Activated CD8-positive, alpha-beta memory T cell treated with anti-CD3 and anti-CD28 coated beads, Interleukin-2, amount 10 ng/mL, durations not matched to agents 7 days and 5 days (primary cell): Measurements from ENCODE around the gene IL18R1. TPM values are rescaled to one million over a fixed set of nuclear protein-coding genes. Genes with fewer than 3 reads are reported as not detected.

Experiments used
- ATAC-seq: fragments of 150-1000 bp; cut with Tn5 transposase; one replicate; pipeline ENCODE4 v1.10.0; 2021; ENCODE audit warnings: moderate library complexity
- CTCF ChIA-PET: fragments of 350-600 bp; sonication (Branson Sonifier 250); formaldehyde crosslinking; loops from one replicate; lab custom pipeline; 2021; ENCODE audit warnings: antibody characterized with exemption; lab: Charles Lee
- DNase-seq: peaks from one replicate; pipeline ENCODE4 v3.0.0-alpha.2; 2020
- H3K27ac Mint-ChIP-seq: one replicate; pipeline ENCODE4 v1.8.0; 2021; ENCODE audit warnings: mild to moderate bottlenecking, mixed read lengths
- H3K27me3 Mint-ChIP-seq: one replicate; pipeline ENCODE4 v1.8.0; 2021; ENCODE audit warnings: mixed read lengths
- H3K36me3 Mint-ChIP-seq: one replicate; pipeline ENCODE4 v1.8.0; 2021; ENCODE audit warnings: mild to moderate bottlenecking, mixed read lengths
- H3K4me1 Mint-ChIP-seq: one replicate; pipeline ENCODE4 v1.8.0; 2021; ENCODE audit warnings: mixed read lengths
- H3K4me3 Mint-ChIP-seq: one replicate; pipeline ENCODE4 v1.8.0; 2021; ENCODE audit warnings: mild to moderate bottlenecking, moderate library complexity, mixed read lengths
- H3K9me3 Mint-ChIP-seq: one replicate; pipeline ENCODE4 v1.8.0; 2022; ENCODE audit warnings: low read depth, mixed read lengths
- total RNA-seq, 2 experiments: library from RNA; stranded (reverse); gene quantifications; one replicate each; pipeline ENCODE4 v1.2.3, GENCODE V29; 2021

IL18R1 gene
- total RNA-seq, 2 experiments from 2014 or later = 19.8 to 25.9 TPM

- CTCF ChIA-PET = interaction anchor here (1.1 to 3.1 kb wide), 2 partner anchors 11 to 73 kb away, joined by 3 to 13 read pairs; no protein-coding TSS in a partner anchor
- Mint-ChIP-seq H3K9me3 (peaks cover 17% of the 10 kb centered on the region), H3K27ac (peak overlapping the region; percentile 3), H3K36me3 (peaks cover 68% of the 10 kb centered on the region), H3K4me3 (no peak overlapping the region), H3K4me1 (peaks cover 47% of the 10 kb centered on the region), H3K27me3 (no peaks in the 10 kb centered on the region)
- DNase-seq = no peak
- no peak for ATAC-seq
Measured at GRCh38 chr2:102428573-102428972, 73.0 kb downstream of the IL18R1 start.

GRCh38 chr2:102432386-102432785, 76.8 kb downstream of the IL18R1 start:
- Mint-ChIP-seq H3K9me3 (peaks cover 14% of the 10 kb centered on the region), H3K27ac (no peak overlapping the region), H3K27me3 (no peaks in the 10 kb centered on the region), H3K36me3 (peaks cover 65% of the 10 kb centered on the region), H3K4me1 (peaks cover 44% of the 10 kb centered on the region), H3K4me3 (no peak overlapping the region)
- CTCF ChIA-PET = interaction anchor here (1.1 to 4.1 kb wide), 4 partner anchors 11 to 191 kb away, joined by 3 to 14 read pairs (median 4); no protein-coding TSS in a partner anchor
- DNase-seq (no peak), ATAC-seq (no peak)

- no peak overlapping the region for H3K27ac Mint-ChIP-seq
- DNase-seq (no peak), ATAC-seq (no peak)
- CTCF ChIA-PET = interaction anchor here (0.8 to 3.0 kb wide), 2 partner anchors 9 to 15 kb away, joined by 5 to 9 read pairs; no protein-coding TSS in a partner anchor
- H3K4me3 Mint-ChIP-seq = no peak overlapping the region
- H3K9me3 Mint-ChIP-seq = peaks cover 11% of the 10 kb centered on the region
- H3K36me3 Mint-ChIP-seq = peaks cover 53% of the 10 kb centered on the region
- H3K4me1 Mint-ChIP-seq = peaks cover 42% of the 10 kb centered on the region
- no peaks in the 10 kb centered on the region for H3K27me3 Mint-ChIP-seq
Measured at GRCh38 chr2:102433973-102434654, 78.5 kb downstream of the IL18R1 start.

GRCh38 chr2:102434655-102435381, 79.2 kb downstream of the IL18R1 start:
- H3K4me3 Mint-ChIP-seq = no peak overlapping the region
- no peak overlapping the region for H3K27ac Mint-ChIP-seq
- peaks cover 10% of the 10 kb centered on the region for H3K9me3 Mint-ChIP-seq
- H3K27me3 Mint-ChIP-seq = no peaks in the 10 kb centered on the region
- ATAC-seq (peak; percentile 42), DNase-seq (no peak)
- H3K4me1 Mint-ChIP-seq = peaks cover 37% of the 10 kb centered on the region
- CTCF ChIA-PET = interaction anchor here (0.7 to 3.0 kb wide), 4 partner anchors 9 to 201 kb away, joined by 4 to 9 read pairs (median 4); no protein-coding TSS in a partner anchor
- H3K36me3 Mint-ChIP-seq = peaks cover 46% of the 10 kb centered on the region

GRCh38 chr2:102435741-102436140, 80.1 kb downstream of the IL18R1 start:
- no peak for ATAC-seq
- CTCF ChIA-PET = interaction anchor here (0.7 to 3.0 kb wide), 4 partner anchors 13 to 202 kb away, joined by 4 to 9 read pairs (median 6); partner anchors contain the start of gene IL18R1
- no peak for DNase-seq
- H3K9me3 Mint-ChIP-seq = peaks cover 7% of the 10 kb centered on the region
- H3K36me3 Mint-ChIP-seq = peaks cover 38% of the 10 kb centered on the region
- H3K27ac Mint-ChIP-seq = no peak overlapping the region
- peaks cover 32% of the 10 kb centered on the region for H3K4me1 Mint-ChIP-seq
- no peak overlapping the region for H3K4me3 Mint-ChIP-seq
- H3K27me3 Mint-ChIP-seq = no peaks in the 10 kb centered on the region

GRCh38 chr2:102436323-102436722, 80.7 kb downstream of the IL18R1 start:
- DNase-seq (no peak), ATAC-seq (no peak)

GRCh38 chr2:102437122-102437521, 81.5 kb downstream of the IL18R1 start:
- ATAC-seq = no peak
- Mint-ChIP-seq H3K27me3 (no peaks in the 10 kb centered on the region), H3K27ac (no peak overlapping the region)

More at GRCh38 chr2:102436323-102436722, 80.7 kb downstream of the IL18R1 start:
- Mint-ChIP-seq H3K4me1 (peaks cover 28% of the 10 kb centered on the region), H3K9me3 (peaks cover 5% of the 10 kb centered on the region), H3K27ac (no peak overlapping the region), H3K27me3 (no peaks in the 10 kb centered on the region), H3K36me3 (peaks cover 34% of the 10 kb centered on the region), H3K4me3 (no peak overlapping the region)
- CTCF ChIA-PET = interaction anchor here (1.4 to 3.0 kb wide), 3 partner anchors 13 to 185 kb away, joined by 3 to 9 read pairs (median 9); partner anchors contain the start of gene IL18R1

DNA sequence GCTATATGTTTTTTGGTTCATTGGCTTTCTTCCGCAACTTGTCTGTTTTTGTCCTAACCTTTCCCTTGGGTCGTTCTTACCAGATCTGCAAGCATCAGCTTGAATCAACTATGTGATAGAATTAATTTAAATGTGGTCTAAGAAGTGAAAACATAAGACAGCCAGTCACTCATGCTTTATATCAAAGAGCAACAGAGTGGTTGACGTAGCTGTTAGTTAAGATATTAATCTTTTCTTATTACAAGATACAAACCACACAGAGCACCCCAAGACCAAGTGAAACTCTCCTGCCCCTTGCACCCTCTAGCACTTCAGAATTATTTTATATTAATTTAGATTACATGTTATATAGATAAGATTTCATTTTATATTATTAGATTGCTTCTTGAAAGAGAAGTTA, 82.5 kb downstream of the IL18R1 start:
- H3K4me1 Mint-ChIP-seq = peaks cover 31% of the 10 kb centered on the region

More at GRCh38 chr2:102437122-102437521, 81.5 kb downstream of the IL18R1 start:
- H3K4me3 Mint-ChIP-seq = no peak overlapping the region
- peaks cover 3% of the 10 kb centered on the region for H3K9me3 Mint-ChIP-seq
- peaks cover 29% of the 10 kb centered on the region for H3K36me3 Mint-ChIP-seq
- H3K4me1 Mint-ChIP-seq = peaks cover 24% of the 10 kb centered on the region
- no peak for DNase-seq
- CTCF ChIA-PET = interaction anchor here (1.4 to 3.5 kb wide), 4 partner anchors 12 to 197 kb away, joined by 3 to 11 read pairs (median 9); partner anchors contain the start of gene IL18R1

GRCh38 chr2:102438578-102438977, 83.0 kb downstream of the IL18R1 start:
- CTCF ChIA-PET = interaction anchor here (1.0 to 3.5 kb wide), 2 partner anchors 82 to 198 kb away, joined by 5 to 11 read pairs; no protein-coding TSS in a partner anchor
- no peaks in the 10 kb centered on the region for H3K9me3 Mint-ChIP-seq
- ATAC-seq (no peak), DNase-seq (no peak)
- peaks cover 20% of the 10 kb centered on the region for H3K36me3 Mint-ChIP-seq
- H3K27ac Mint-ChIP-seq = no peak overlapping the region
- peaks cover 34% of the 10 kb centered on the region for H3K4me1 Mint-ChIP-seq
- no peak overlapping the region for H3K4me3 Mint-ChIP-seq
- no peaks in the 10 kb centered on the region for H3K27me3 Mint-ChIP-seq

More for the DNA sequence above, 82.5 kb downstream of the IL18R1 start:
- no peak for DNase-seq
- H3K9me3 Mint-ChIP-seq = no peaks in the 10 kb centered on the region
- CTCF ChIA-PET = interaction anchor here (1.0 to 3.5 kb wide), 2 partner anchors 82 to 198 kb away, joined by 5 to 11 read pairs; no protein-coding TSS in a partner anchor
- no peak for ATAC-seq
- no peak overlapping the region for H3K27ac Mint-ChIP-seq
- H3K27me3 Mint-ChIP-seq = no peaks in the 10 kb centered on the region
- no peak overlapping the region for H3K4me3 Mint-ChIP-seq
- peaks cover 21% of the 10 kb centered on the region for H3K36me3 Mint-ChIP-seq

- CTCF ChIA-PET = interaction anchor here (3.5 kb wide), 1 partner anchor 199 kb away, joined by 11 read pairs; no protein-coding TSS in a partner anchor
- H3K9me3 Mint-ChIP-seq = no peaks in the 10 kb centered on the region
- no peaks in the 10 kb centered on the region for H3K27me3 Mint-ChIP-seq
- peaks cover 34% of the 10 kb centered on the region for H3K4me1 Mint-ChIP-seq
- ATAC-seq (no peak), DNase-seq (no peak)
- H3K36me3 Mint-ChIP-seq = peaks cover 15% of the 10 kb centered on the region
- H3K27ac Mint-ChIP-seq = no peak overlapping the region
- no peak overlapping the region for H3K4me3 Mint-ChIP-seq
Measured at GRCh38 chr2:102439065-102439695, 83.6 kb downstream of the IL18R1 start.

GRCh38 chr2:102442967-102443828, 87.6 kb downstream of the IL18R1 start:
- CTCF ChIA-PET = interaction anchor here (0.7 to 3.1 kb wide), 37 partner anchors 8 to 618 kb away, joined by 3 to 35 read pairs (median 5); partner anchors contain the start of genes IL18R1 and IL18RAP
- Mint-ChIP-seq H3K27me3 (peaks cover 3% of the 10 kb centered on the region), H3K4me3 (peak overlapping the region; percentile 7), H3K4me1 (peaks cover 10% of the 10 kb centered on the region), H3K36me3 (no peaks in the 10 kb centered on the region), H3K27ac (peak overlapping the region; percentile 68), H3K9me3 (no peaks in the 10 kb centered on the region)
- DNase-seq = peak; percentile 70
- peak; percentile 82 for ATAC-seq

- DNase-seq (no peak), ATAC-seq (no peak)
- Mint-ChIP-seq H3K27me3 (peaks cover 3% of the 10 kb centered on the region), H3K36me3 (no peaks in the 10 kb centered on the region), H3K4me3 (no peak overlapping the region), H3K27ac (no peak overlapping the region), H3K4me1 (peaks cover 10% of the 10 kb centered on the region), H3K9me3 (no peaks in the 10 kb centered on the region)
- CTCF ChIA-PET = interaction anchor here (1.0 to 3.1 kb wide), 20 partner anchors 10 to 619 kb away, joined by 3 to 35 read pairs (median 6); partner anchors contain the start of gene IL18R1
Measured at GRCh38 chr2:102444233-102444632, 88.6 kb downstream of the IL18R1 start.
